Measurements from ENCODE around the gene CFHR3.
A peak's percentile ranks its signal among the peaks of the same experiment; 100 is the strongest.
"Not testable (repeated sequence)": the region's sequence is repeated elsewhere in the genome, so short reads cannot be mapped to it uniquely, and the experiment has no call there.

Gene CFHR3

GRCh38 chr1:196774603-196775002 lies at the start of gene CFHR3:
Gene CFHR3, plus strand, starts transcription at chr1:196774840. Its CDS starts 47 bp downstream, at chr1:196774887.
- no peak for DNase-seq (ENCODE audit: low read depth)

GRCh38 chr1:196732526-196732925 lies 42.1 kb upstream of the CFHR3 start:
- DNase-seq (ENCODE audit: low read depth), result peak; percentile 7

GRCh38 chr1:196733091-196733970 lies 41.3 kb upstream of the CFHR3 start:
- no peak for DNase-seq (ENCODE audit: low read depth)

- no peak for DNase-seq (ENCODE audit: low read depth)
These were observed 40.6 kb upstream of the CFHR3 start for GRCh38 chr1:196734006-196734405.

GRCh38 chr1:196734460-196734859 lies 40.2 kb upstream of the CFHR3 start:
- no peak for DNase-seq (ENCODE audit: low read depth)

GRCh38 chr1:196738730-196739129 lies 35.9 kb upstream of the CFHR3 start:
- DNase-seq (ENCODE audit: low read depth), result no peak

- DNase-seq (ENCODE audit: low read depth), result peak; percentile 18
These were observed 31.4 kb upstream of the CFHR3 start for GRCh38 chr1:196743244-196743643.

- DNase-seq (ENCODE audit: low read depth), result not testable (repeated sequence)
These were observed 9.5 kb upstream of the CFHR3 start for GRCh38 chr1:196765019-196765740.

GRCh38 chr1:196769823-196770222 lies 4.8 kb upstream of the CFHR3 start:
- not testable (repeated sequence) for DNase-seq (ENCODE audit: low read depth)

GRCh38 chr1:196773713-196774112 lies 927 bp upstream of the CFHR3 start:
- DNase-seq (ENCODE audit: low read depth), result no peak

GRCh38 chr1:196774175-196774574 lies 465 bp upstream of the CFHR3 start:
- no peak for DNase-seq (ENCODE audit: low read depth)

- no peak for DNase-seq (ENCODE audit: low read depth)
These were observed 3.0 kb downstream of the CFHR3 start for GRCh38 chr1:196777603-196778002.

GRCh38 chr1:196779093-196779492 lies 4.5 kb downstream of the CFHR3 start:
- peak; percentile 2 for DNase-seq (ENCODE audit: low read depth)

- not testable (repeated sequence) for DNase-seq (ENCODE audit: low read depth)
These were observed 16.6 kb downstream of the CFHR3 start for GRCh38 chr1:196791252-196791651.

GRCh38 chr1:196794103-196794502 lies 19.5 kb downstream of the CFHR3 start:
- not testable (repeated sequence) for DNase-seq (ENCODE audit: low read depth)

GRCh38 chr1:196797891-196798290 lies 23.3 kb downstream of the CFHR3 start:
- no peak for DNase-seq (ENCODE audit: low read depth)

- DNase-seq (ENCODE audit: low read depth), result not testable (repeated sequence)
These were observed 27.3 kb downstream of the CFHR3 start for GRCh38 chr1:196801920-196802319.

GRCh38 chr1:196808529-196809235 lies 34.0 kb downstream of the CFHR3 start:
- no peak for DNase-seq (ENCODE audit: low read depth)

GRCh38 chr1:196817442-196817841 lies 42.8 kb downstream of the CFHR3 start:
- not testable (repeated sequence) for DNase-seq (ENCODE audit: low read depth)

GRCh38 chr1:196819531-196819930 lies 44.9 kb downstream of the CFHR3 start, which contains the start of gene CFHR1:
Gene CFHR1, plus strand, starts transcription at chr1:196819731. Its CDS starts 114 bp downstream, at chr1:196819845.
- not testable (repeated sequence) for DNase-seq (ENCODE audit: low read depth)

GRCh38 chr1:196827860-196828259 lies 53.2 kb downstream of the CFHR3 start:
- DNase-seq (ENCODE audit: low read depth), result not testable (repeated sequence)

Measured in CMK (cell line).